ENCODE measurements around the gene PACSIN2.
A peak's percentile ranks its signal among the peaks of the same experiment; 100 is the strongest.
"Not testable (repeated sequence)": the region's sequence is repeated elsewhere in the genome, so short reads cannot be mapped to it uniquely, and the experiment has no call there.

Gene PACSIN2

GRCh38 chr22:42955848-42956247, 59.1 kb downstream of the PACSIN2 start:
- in situ Hi-C loops (cut with MboI; ENCODE audit: low pct_unique_long_range_greater_than_20kb, low sequenced_read_pairs), result no loop called here
- no peak for DNase-seq

- no peak for DNase-seq
- in situ Hi-C loops (cut with MboI; ENCODE audit: low pct_unique_long_range_greater_than_20kb, low sequenced_read_pairs), result no loop called here
Measured at GRCh38 chr22:42955087-42955635, 59.8 kb downstream of the PACSIN2 start.

- in situ Hi-C loops (cut with MboI; ENCODE audit: low pct_unique_long_range_greater_than_20kb, low sequenced_read_pairs); DNase-seq: not testable (repeated sequence)
Measured at GRCh38 chr22:42953751-42954150, 61.2 kb downstream of the PACSIN2 start.

- in situ Hi-C loops (cut with MboI; ENCODE audit: low pct_unique_long_range_greater_than_20kb, low sequenced_read_pairs), result no loop called here
- no peak for DNase-seq
Measured at GRCh38 chr22:42951093-42951710, 63.7 kb downstream of the PACSIN2 start.

- DNase-seq, result no peak
- in situ Hi-C loops (cut with MboI; ENCODE audit: low pct_unique_long_range_greater_than_20kb, low sequenced_read_pairs), result no loop called here
Measured at GRCh38 chr22:42950281-42950680, 64.7 kb downstream of the PACSIN2 start.

- no peak for DNase-seq
- in situ Hi-C loops (cut with MboI; ENCODE audit: low pct_unique_long_range_greater_than_20kb, low sequenced_read_pairs), result no loop called here
Measured at GRCh38 chr22:42949159-42949558, 65.8 kb downstream of the PACSIN2 start.

GRCh38 chr22:42948294-42948693, 66.7 kb downstream of the PACSIN2 start:
- in situ Hi-C loops (cut with MboI; ENCODE audit: low pct_unique_long_range_greater_than_20kb, low sequenced_read_pairs), result no loop called here
- no peak for DNase-seq

GRCh38 chr22:42947211-42947990, 67.5 kb downstream of the PACSIN2 start:
- DNase-seq, result no peak
- in situ Hi-C loops (cut with MboI; ENCODE audit: low pct_unique_long_range_greater_than_20kb, low sequenced_read_pairs), result no loop called here

GRCh38 chr22:42946546-42947198, 68.3 kb downstream of the PACSIN2 start:
- in situ Hi-C loops (cut with MboI; ENCODE audit: low pct_unique_long_range_greater_than_20kb, low sequenced_read_pairs), result no loop called here
- no peak for DNase-seq

GRCh38 chr22:42945736-42946135, 69.2 kb downstream of the PACSIN2 start:
- in situ Hi-C loops (cut with MboI; ENCODE audit: low pct_unique_long_range_greater_than_20kb, low sequenced_read_pairs), result no loop called here
- peak; percentile 50 for DNase-seq

- no peak for DNase-seq
- in situ Hi-C loops (cut with MboI; ENCODE audit: low pct_unique_long_range_greater_than_20kb, low sequenced_read_pairs), result no loop called here
Measured at GRCh38 chr22:42945027-42945426, 69.9 kb downstream of the PACSIN2 start.

GRCh38 chr22:42944409-42944808, 70.5 kb downstream of the PACSIN2 start:
- DNase-seq, result no peak
- in situ Hi-C loops (cut with MboI; ENCODE audit: low pct_unique_long_range_greater_than_20kb, low sequenced_read_pairs), result no loop called here

- no peak for DNase-seq
- in situ Hi-C loops (cut with MboI; ENCODE audit: low pct_unique_long_range_greater_than_20kb, low sequenced_read_pairs), result no loop called here
Measured at GRCh38 chr22:42943981-42944380, 71.0 kb downstream of the PACSIN2 start.

- no peak for DNase-seq
- in situ Hi-C loops (cut with MboI; ENCODE audit: low pct_unique_long_range_greater_than_20kb, low sequenced_read_pairs), result no loop called here
Measured at GRCh38 chr22:42942351-42942750, 72.6 kb downstream of the PACSIN2 start.

GRCh38 chr22:42939941-42940653, 74.9 kb downstream of the PACSIN2 start:
- DNase-seq, result no peak
- in situ Hi-C loops (cut with MboI; ENCODE audit: low pct_unique_long_range_greater_than_20kb, low sequenced_read_pairs), result no loop called here

- no peak for DNase-seq
- in situ Hi-C loops (cut with MboI; ENCODE audit: low pct_unique_long_range_greater_than_20kb, low sequenced_read_pairs), result no loop called here
Measured at GRCh38 chr22:42939451-42939881, 75.5 kb downstream of the PACSIN2 start.

- DNase-seq, result no peak
- in situ Hi-C loops (cut with MboI; ENCODE audit: low pct_unique_long_range_greater_than_20kb, low sequenced_read_pairs), result no loop called here
Measured at GRCh38 chr22:42938976-42939375, 76.0 kb downstream of the PACSIN2 start.

GRCh38 chr22:42938449-42938848, 76.5 kb downstream of the PACSIN2 start:
- in situ Hi-C loops (cut with MboI; ENCODE audit: low pct_unique_long_range_greater_than_20kb, low sequenced_read_pairs), result no loop called here
- no peak for DNase-seq

GRCh38 chr22:42937164-42937843, 77.6 kb downstream of the PACSIN2 start:
- in situ Hi-C loops (cut with MboI; ENCODE audit: low pct_unique_long_range_greater_than_20kb, low sequenced_read_pairs), result no loop called here

More at GRCh38 chr22:42937164-42937843, 77.6 kb downstream of the PACSIN2 start:
- DNase-seq, result peak; percentile 76

Data from KBM-7 (cell line).